ENCODE measurements around the gene RASA2.

Gene RASA2

DNA sequence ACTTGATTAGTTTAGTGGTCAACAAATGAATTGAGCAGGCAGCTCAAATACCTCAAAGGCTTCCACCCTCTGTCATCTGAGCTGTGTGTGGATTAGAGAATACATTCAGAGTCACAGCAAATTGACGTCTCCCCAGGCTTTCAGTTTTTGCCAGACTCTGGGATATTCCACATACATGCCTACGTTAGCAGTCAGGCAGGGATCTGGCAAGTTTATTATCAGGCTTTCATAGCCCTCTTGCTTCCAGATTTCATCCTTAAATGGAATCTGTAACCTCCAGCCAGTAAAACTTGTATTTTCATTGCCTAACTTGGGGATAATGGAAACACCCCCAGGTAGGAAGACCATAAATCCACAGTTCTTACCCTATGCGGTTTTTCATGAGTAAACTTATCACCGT is 115.9 kb downstream of the RASA2 start:
- H3F3A ChIP-seq (ENCODE audit: insufficient read depth, low read length), result 0 out of 2 replicates have a peak, but pooled peaks cover 3% of the 10 kb centered on the region
- no peaks in the 10 kb centered on the region for H4K20me1 ChIP-seq (ENCODE audit: insufficient read depth, low read length)
- no peaks in the 10 kb centered on the region for H3K79me2 ChIP-seq (ENCODE audit: low read length)
- no peak overlapping the region for H2AFZ ChIP-seq (ENCODE audit: low read length)
- H3K9ac ChIP-seq (ENCODE audit: low read length), result no peak overlapping the region
- no peaks in the 10 kb centered on the region for H3K27me3 ChIP-seq (replicated peaks; ENCODE audit: insufficient read depth, low read length)
- H3K4me3 ChIP-seq (ENCODE audit: low read length), result no peak overlapping the region
- no peak for DNase-seq
- H3K4me1 ChIP-seq (ENCODE audit: low read length), result no peaks in the 10 kb centered on the region
- no peaks in the 10 kb centered on the region for H3K9me3 ChIP-seq (replicated peaks; ENCODE audit: insufficient read depth, low read length)
- no peak overlapping the region for H3K4me2 ChIP-seq (ENCODE audit: low read depth, low read length)
- H3K36me3 ChIP-seq (replicated peaks; ENCODE audit: insufficient read depth, low read length), result no peaks in the 10 kb centered on the region
- TF ChIP-seq EZH2phosphoT487 (IDR thresholded peaks at IDR 0.05; ENCODE audit: low read length), result no peak
- H3K27ac ChIP-seq (ENCODE audit: low read length), result no peak overlapping the region
- H3K9me2 ChIP-seq (replicated peaks; ENCODE audit: insufficient read depth, low read length), result no peaks in the 10 kb centered on the region

DNA sequence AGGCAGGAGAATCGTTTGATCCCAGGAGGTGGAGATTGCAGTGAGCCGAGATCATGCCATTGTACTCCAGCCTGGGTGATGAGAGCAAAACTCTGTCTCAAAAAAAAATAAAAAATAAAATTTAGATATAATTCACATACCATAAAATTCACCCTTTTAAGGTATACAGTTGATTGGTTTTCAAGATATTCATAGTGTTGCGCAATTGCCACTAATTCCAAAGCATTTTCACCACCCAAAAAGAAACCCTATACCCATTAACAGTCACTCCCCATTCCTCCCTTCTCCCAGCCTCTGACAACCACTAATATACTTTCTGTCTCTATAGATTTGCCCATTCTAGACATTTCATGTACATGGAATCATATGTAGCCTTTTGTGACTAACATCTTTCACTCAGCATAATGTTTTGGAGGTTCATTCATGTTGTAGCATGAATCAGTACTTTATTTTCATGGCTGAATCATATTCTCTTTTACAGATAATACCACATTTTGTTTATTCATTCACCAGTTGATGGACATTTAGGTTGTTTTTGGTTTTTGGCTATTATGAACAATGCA is 116.7 kb downstream of the RASA2 start:
- no peak for DNase-seq
- Histone ChIP-seq H3K4me1 (ENCODE audit: low read length) (no peaks in the 10 kb centered on the region), H3K9me2 (replicated peaks; ENCODE audit: insufficient read depth, low read length) (no peaks in the 10 kb centered on the region), H3K4me2 (ENCODE audit: low read depth, low read length) (no peak overlapping the region), H3K27me3 (replicated peaks; ENCODE audit: insufficient read depth, low read length) (no peaks in the 10 kb centered on the region), H3K79me2 (ENCODE audit: low read length) (no peaks in the 10 kb centered on the region), H3K9ac (ENCODE audit: low read length) (no peak overlapping the region), H3K27ac (ENCODE audit: low read length) (no peak overlapping the region), H3K36me3 (replicated peaks; ENCODE audit: insufficient read depth, low read length) (0 out of 2 replicates have a peak, but pooled peaks cover 4% of the 10 kb centered on the region), H3F3A (ENCODE audit: insufficient read depth, low read length) (0 out of 2 replicates have a peak, but pooled peaks cover 3% of the 10 kb centered on the region), H3K9me3 (replicated peaks; ENCODE audit: insufficient read depth, low read length) (no peaks in the 10 kb centered on the region), H3K4me3 (ENCODE audit: low read length) (no peak overlapping the region), H4K20me1 (ENCODE audit: insufficient read depth, low read length) (no peaks in the 10 kb centered on the region), H2AFZ (ENCODE audit: low read length) (no peak overlapping the region)
- TF ChIP-seq EZH2 (optimal IDR thresholded peaks at IDR 0.05; ENCODE audit: low read depth, low read length), result no peak
- TF ChIP-seq, protein P1, sequence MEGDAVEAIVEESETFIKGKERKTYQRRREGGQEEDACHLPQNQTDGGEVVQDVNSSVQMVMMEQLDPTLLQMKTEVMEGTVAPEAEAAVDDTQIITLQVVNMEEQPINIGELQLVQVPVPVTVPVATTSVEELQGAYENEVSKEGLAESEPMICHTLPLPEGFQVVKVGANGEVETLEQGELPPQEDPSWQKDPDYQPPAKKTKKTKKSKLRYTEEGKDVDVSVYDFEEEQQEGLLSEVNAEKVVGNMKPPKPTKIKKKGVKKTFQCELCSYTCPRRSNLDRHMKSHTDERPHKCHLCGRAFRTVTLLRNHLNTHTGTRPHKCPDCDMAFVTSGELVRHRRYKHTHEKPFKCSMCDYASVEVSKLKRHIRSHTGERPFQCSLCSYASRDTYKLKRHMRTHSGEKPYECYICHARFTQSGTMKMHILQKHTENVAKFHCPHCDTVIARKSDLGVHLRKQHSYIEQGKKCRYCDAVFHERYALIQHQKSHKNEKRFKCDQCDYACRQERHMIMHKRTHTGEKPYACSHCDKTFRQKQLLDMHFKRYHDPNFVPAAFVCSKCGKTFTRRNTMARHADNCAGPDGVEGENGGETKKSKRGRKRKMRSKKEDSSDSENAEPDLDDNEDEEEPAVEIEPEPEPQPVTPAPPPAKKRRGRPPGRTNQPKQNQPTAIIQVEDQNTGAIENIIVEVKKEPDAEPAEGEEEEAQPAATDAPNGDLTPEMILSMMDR (IDR thresholded peaks at IDR 0.05; ENCODE audit: low read length), result no peak
- no peak for TF ChIP-seq EZH2phosphoT487 (IDR thresholded peaks at IDR 0.05; ENCODE audit: low read length)

DNA sequence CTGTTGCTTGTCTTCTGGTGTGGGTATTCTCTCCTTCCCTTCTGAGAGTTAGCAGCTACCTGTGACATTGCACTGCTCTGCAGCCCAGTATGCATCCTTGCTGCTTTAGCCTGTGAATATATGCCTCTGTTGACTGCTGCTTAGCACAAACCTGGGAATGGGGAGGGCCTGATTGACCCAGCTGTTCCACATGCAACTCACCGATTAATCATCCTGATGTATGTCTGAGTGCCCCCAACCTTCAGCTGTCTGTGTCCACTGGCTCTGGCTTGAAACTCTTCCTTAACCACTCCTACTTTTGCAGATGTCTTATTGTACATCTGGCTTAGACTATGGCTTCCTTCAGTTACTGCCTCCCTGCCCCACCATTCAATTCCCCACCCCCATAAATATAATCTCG is 119.1 kb downstream of the RASA2 start:
- no peak overlapping the region for H3K4me2 ChIP-seq (ENCODE audit: low read depth, low read length)
- H3K36me3 ChIP-seq (replicated peaks; ENCODE audit: insufficient read depth, low read length), result peaks cover 8% of the 10 kb centered on the region

DNA sequence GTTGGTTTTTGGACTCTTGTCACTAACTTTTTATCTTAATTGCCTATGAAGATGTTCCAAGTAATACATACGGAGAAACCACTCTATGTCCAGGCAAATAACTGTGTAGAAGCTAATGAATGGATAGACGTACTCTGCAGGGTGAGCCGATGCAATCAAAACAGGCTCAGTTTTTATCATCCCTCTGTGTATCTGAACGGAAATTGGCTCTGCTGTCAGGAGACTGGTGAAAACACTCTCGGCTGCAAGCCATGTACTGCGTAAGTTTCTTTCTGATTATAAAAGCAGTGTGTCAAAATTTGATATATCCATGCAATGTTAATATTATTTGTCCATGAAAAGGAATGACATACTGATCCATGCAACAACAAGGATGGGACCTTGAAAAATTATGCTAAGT is 121.6 kb downstream of the RASA2 start:
- Histone ChIP-seq H3F3A (ENCODE audit: insufficient read depth, low read length) (0 out of 2 replicates have a peak, but pooled peaks cover 3% of the 10 kb centered on the region), H3K9me2 (replicated peaks; ENCODE audit: insufficient read depth, low read length) (no peaks in the 10 kb centered on the region), H3K9me3 (replicated peaks; ENCODE audit: insufficient read depth, low read length) (no peaks in the 10 kb centered on the region), H3K9ac (ENCODE audit: low read length) (no peak overlapping the region), H3K4me1 (ENCODE audit: low read length) (no peaks in the 10 kb centered on the region), H3K27ac (ENCODE audit: low read length) (no peak overlapping the region), H2AFZ (ENCODE audit: low read length) (no peak overlapping the region), H3K27me3 (replicated peaks; ENCODE audit: insufficient read depth, low read length) (no peaks in the 10 kb centered on the region), H3K4me3 (ENCODE audit: low read length) (no peak overlapping the region), H4K20me1 (ENCODE audit: insufficient read depth, low read length) (no peaks in the 10 kb centered on the region), H3K79me2 (ENCODE audit: low read length) (no peaks in the 10 kb centered on the region), H3K36me3 (replicated peaks; ENCODE audit: insufficient read depth, low read length) (peaks cover 12% of the 10 kb centered on the region), H3K4me2 (ENCODE audit: low read depth, low read length) (no peak overlapping the region)
- DNase-seq, result no peak
- TF ChIP-seq, protein P1 (IDR thresholded peaks at IDR 0.05; ENCODE audit: low read length), result no peak
- no peak for TF ChIP-seq EZH2phosphoT487 (IDR thresholded peaks at IDR 0.05; ENCODE audit: low read length)
- TF ChIP-seq EZH2 (optimal IDR thresholded peaks at IDR 0.05; ENCODE audit: low read depth, low read length), result no peak

More for the DNA sequence above, 119.1 kb downstream of the RASA2 start:
- Histone ChIP-seq H3K79me2 (ENCODE audit: low read length) (no peaks in the 10 kb centered on the region), H3K27me3 (replicated peaks; ENCODE audit: insufficient read depth, low read length) (no peaks in the 10 kb centered on the region), H3K4me3 (ENCODE audit: low read length) (no peak overlapping the region), H3K27ac (ENCODE audit: low read length) (no peak overlapping the region), H3K9me3 (replicated peaks; ENCODE audit: insufficient read depth, low read length) (no peaks in the 10 kb centered on the region), H4K20me1 (ENCODE audit: insufficient read depth, low read length) (no peaks in the 10 kb centered on the region), H3K9me2 (replicated peaks; ENCODE audit: insufficient read depth, low read length) (no peaks in the 10 kb centered on the region), H3K9ac (ENCODE audit: low read length) (no peak overlapping the region), H3F3A (ENCODE audit: insufficient read depth, low read length) (0 out of 2 replicates have a peak, but pooled peaks cover 3% of the 10 kb centered on the region), H2AFZ (ENCODE audit: low read length) (no peak overlapping the region), H3K4me1 (ENCODE audit: low read length) (no peaks in the 10 kb centered on the region)
- TF ChIP-seq EZH2phosphoT487 (IDR thresholded peaks at IDR 0.05; ENCODE audit: low read length) (no peak), EZH2 (optimal IDR thresholded peaks at IDR 0.05; ENCODE audit: low read depth, low read length) (no peak)
- TF ChIP-seq, protein P1 (IDR thresholded peaks at IDR 0.05; ENCODE audit: low read length), result no peak
- no peak for DNase-seq
